GM18507 (cell line): ENCODE data around the gene ARL13B.
A peak's percentile ranks its signal among the peaks of the same experiment; 100 is the strongest.
"Not testable (repeated sequence)": the region's sequence is repeated elsewhere in the genome, so short reads cannot be mapped to it uniquely, and the experiment has no call there.

ENCODE experiments used
- DNase-seq: peaks from one replicate; pipeline ENCODE4 v3.0.0; 2011; ENCODE audit warnings: low read depth; ENCODE audit not compliant: insufficient read length; ENCODE audit errors: extremely low spot score
- FAIRE-seq: peaks from 2 replicates; lab custom pipeline; 2011; peaks lifted over from hg19 to GRCh38; lab: Jason Lieb, UNC

The ARL13B gene

DNA sequence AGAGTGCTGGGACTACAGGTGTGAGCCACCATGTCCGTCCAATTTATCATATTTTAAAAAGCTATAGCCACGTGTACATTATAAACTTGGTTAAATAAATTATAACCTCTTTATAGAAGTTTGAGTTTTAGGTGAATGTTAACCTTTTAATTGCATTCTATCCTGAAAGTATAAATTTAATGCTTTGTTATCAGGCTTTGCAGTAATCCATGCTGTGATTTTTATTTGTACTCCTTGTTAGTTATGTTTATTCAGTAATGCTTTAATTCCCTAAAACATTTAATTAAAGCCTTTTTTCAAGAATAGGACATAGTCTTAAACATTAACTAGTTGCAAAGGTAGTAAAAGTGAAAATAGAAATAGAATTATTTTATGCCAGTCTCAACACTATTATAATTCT lies 11.7 kb downstream of the ARL13B start:
- no peak for FAIRE-seq
- DNase-seq = no peak

DNA sequence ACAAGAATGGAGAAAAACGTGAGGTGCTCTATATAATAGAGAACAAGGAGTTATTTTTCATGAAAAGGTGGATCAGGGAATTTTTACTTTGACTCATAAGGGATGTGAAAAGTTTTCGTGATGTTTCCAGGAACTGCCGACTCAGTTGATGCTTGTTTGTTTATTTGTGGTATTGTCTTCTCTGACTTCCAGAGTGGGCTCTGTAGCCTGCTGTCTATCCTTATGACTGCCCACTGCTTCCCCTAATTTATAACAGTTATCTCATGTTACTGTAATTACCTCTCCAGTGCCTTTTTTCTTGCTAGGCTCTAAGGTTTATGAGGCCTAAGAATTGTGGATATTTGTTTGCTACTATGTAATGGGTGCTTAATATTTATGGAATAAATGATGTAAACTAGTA lies 12.3 kb downstream of the ARL13B start:
- no peak for DNase-seq
- no peak for FAIRE-seq

DNA sequence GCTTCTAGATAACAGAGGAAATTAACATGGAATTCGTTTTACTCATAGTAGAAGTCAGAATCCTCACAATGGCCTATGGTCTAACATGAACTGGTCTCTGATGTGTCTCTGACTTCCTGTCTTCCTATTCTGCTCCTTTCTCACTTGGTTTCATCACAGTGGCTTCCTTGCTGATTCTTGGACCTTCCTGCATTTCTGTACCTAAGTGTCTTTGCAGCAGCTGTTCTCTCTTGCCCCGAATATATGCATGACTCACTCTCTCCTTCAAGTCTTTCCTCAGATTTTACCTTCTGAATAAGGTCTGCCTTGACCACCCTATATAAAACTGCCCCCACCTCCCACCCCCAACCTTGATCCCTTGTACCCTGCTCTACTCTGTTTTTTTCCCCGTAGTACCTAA lies 14.1 kb downstream of the ARL13B start:
- FAIRE-seq (no peak), DNase-seq (no peak)

DNA sequence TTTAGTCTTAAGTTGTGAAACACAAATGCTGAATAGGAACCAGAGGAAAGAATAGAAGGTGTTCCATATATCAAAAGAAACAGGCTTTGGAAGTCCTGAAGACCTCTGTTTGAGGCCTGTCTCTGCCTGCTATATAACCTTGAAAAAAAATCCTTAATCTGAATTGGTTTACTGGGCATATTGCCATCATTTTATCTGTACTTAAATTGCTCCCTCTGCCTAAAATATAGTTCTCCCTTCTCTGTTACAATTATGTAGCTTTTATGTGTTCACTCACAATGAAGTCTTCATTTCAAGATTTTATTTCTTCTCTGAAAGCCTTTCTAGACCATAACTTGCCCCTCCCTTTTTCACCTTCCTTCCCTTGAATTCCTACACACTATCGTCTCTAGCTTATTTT lies 21.2 kb downstream of the ARL13B start:
- DNase-seq (no peak), FAIRE-seq (no peak)

DNA sequence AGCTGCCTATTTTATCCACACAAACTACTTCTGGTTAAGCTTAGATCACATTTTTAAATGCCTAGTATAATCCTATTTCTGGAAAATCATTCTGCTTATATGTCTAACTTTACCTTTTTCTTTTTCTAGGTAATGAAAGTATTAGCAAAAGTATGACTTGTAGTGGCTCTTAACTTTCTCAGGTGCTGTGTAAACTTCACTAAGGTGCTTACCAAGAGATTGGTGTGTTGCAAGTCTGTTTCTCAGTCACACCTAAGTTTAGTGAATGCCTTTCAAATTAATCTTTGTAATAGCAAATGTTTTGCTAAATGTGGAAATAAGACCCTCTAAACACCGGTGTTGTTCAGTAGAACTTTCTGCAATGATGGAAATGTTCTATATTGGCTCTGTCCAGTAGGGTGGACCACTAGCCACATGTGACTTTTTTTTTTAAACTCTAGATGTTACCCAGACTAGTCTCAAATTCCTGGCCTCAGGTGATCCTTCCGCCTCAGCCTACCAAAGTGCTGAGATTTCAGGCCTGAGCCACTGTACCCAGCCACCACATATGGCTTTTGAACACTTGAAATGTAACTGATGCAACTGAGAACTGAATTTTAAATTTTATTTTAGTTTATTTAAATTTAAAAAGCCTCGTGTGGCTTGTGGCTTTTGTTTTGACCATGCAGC lies 22.0 kb downstream of the ARL13B start:
- FAIRE-seq (no peak), DNase-seq (no peak)

DNA sequence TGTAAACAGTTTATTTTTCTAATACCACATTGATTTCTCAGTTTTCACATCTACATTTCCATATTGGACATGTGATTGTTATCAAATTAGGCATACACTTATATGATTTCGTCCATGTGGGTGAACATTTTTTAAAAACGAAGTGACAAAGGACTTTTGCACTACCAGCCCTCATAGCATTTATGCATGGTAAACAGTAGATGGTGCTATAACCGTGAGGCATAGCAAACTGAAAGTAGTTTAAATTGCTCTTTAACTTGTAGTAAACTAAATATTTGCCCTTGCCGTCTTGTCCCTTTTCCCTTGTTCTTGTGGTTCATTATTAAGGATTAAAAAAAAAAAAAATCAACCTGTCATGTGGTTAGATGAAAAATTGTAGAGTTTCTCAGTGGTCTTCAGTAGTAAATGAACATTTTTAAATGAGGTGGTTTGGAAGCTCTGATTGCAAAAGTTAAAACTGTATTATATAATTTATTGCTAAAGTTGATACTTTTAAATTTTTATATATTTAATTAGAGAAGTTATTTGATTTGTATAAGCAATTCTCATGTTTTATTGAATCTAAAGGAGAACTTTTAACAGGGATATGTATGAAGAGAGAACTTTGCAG lies 24.5 kb downstream of the ARL13B start:
- FAIRE-seq = peak; percentile 89

DNA sequence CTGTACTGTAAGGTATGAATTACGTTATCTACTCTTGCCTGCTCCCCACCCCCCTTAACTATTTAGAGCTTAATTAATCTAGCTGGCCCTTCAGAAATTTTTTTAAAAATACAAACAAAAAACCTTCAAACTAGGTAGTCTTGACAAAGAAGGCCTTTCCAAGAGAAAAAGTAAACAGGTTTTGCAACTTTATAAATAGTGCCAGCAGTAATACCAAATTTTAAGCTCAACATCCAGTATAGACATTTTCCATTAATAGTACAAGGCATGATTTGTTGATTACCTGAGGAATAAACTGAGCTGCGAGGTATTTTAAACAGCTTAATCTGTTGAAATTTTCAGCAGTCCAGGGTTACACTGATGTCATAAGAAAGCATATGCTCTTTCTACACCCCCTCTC lies 28.3 kb downstream of the ARL13B start:
- FAIRE-seq = no peak

More for the DNA sequence above, 24.5 kb downstream of the ARL13B start:
- peak; percentile 11 for DNase-seq

DNA sequence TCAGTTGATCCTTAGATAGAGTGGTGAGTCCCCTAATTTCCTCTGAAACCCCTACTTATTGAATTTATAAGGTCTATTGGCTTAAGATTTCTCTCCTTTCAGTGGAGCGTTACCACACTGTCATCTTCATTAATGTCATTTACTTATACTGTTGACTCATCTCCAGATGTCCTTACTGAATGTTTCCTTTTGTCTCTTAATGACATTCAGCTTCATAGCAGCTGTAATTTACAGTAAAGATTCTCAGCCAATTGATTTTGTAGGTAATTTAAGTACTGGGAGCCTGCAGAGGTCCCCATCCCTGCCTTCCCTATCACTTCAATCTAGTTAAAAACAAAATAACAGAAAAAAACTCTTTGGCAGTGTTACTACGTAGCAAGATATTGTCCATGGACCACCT lies 29.7 kb downstream of the ARL13B start:
- FAIRE-seq (no peak), DNase-seq (no peak)

More for the DNA sequence above, 28.3 kb downstream of the ARL13B start:
- no peak for DNase-seq

- DNase-seq (no peak), FAIRE-seq (no peak)
Observed at GRCh38 chr3:94011233-94011711, 31.3 kb downstream of the ARL13B start.

DNA sequence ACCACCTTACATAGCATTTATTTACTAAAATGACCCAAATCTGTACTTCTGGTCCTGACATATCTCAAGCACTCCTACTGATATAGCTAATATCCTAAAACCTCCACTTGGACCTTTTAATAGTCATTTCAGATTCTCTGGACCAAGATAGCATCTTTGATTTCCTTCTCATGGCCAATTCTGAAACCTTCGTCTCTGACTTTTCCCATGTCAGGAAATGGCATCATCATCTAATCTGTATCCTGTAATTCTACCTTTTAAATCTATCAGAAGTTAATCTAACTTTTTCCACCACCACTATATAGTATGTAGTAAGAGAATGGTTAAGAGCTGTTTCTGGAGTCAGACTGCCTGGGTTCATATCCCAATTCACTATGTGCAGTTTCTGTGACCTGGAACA lies 32.2 kb downstream of the ARL13B start:
- DNase-seq (no peak), FAIRE-seq (no peak)

GRCh38 chr3:94015025-94015424 lies 35.1 kb downstream of the ARL13B start:
- DNase-seq (no peak), FAIRE-seq (no peak)

GRCh38 chr3:94019659-94020058 lies 39.7 kb downstream of the ARL13B start:
- FAIRE-seq = no peak
- DNase-seq = no peak

DNA sequence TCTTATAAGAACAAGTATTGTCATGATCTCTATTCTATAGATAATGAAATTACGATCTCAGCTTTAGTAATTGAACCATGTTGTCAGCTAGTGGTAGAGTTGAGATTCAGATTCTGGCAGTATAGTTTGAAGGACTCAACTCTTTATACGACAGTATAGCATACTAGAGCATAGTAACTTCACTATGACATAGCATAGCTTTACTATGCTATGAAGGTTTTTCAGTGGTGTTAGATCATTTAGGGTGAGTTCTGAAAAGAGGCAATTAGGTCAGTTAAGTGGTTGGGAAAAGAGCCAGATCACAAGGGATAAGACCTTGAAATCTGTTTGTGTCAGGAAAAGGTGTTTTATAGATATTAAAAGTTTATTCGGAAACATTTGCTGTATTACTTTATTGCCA lies 40.3 kb downstream of the ARL13B start:
- FAIRE-seq (no peak), DNase-seq (no peak)

- DNase-seq (no peak), FAIRE-seq (no peak)
Observed at GRCh38 chr3:94024385-94024784, 44.4 kb downstream of the ARL13B start.

DNA sequence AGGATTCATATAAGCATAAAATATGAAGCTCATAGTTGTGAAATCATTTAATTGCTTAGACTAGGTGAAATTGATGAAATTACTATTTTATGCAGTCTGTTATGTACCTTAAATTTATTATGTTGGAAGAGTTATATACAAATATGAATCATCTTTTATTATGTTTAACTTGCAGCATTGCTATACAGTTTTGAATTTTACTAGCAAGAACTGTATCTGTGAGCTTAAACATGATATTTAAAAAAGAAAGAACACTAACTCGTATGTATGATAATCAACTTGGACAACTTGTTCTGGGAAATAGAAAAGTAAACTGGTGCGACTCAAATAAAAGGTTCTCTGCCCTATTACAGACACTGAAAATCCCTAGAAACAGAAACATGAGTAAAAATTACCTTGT lies 46.7 kb downstream of the ARL13B start:
- FAIRE-seq (no peak), DNase-seq (no peak)

- FAIRE-seq (no peak), DNase-seq (no peak)
Observed at GRCh38 chr3:94028093-94028837, 48.3 kb downstream of the ARL13B start, which contains the start of gene STX19. Gene STX19, minus strand, starts transcription at chr3:94028597. Its CDS starts 13,328 bp downstream, at chr3:94015269.

- FAIRE-seq (peak; percentile 29), DNase-seq (no peak)
Observed at GRCh38 chr3:94036909-94037507, 57.1 kb downstream of the ARL13B start.

DNA sequence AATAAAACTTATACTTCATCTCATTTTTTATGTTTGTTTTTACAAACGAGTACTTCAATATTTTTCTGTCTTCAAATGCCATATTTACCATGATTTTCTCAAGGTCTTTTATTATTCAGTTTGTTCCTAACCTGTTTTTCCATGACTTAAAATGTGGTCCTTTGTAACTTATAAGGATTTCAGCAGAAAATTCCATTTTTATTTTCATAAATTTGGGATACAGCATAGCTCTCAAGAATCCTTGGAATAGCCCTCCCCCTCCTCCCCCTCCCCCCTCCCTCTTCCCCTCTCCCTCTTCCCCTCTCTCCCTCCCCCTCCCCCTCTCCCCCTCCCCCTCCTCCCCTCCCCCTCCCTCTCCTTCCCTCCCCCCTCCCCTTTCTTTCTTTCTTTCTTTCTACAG lies 63.3 kb downstream of the ARL13B start:
- DNase-seq (no peak), FAIRE-seq (no peak)

DNA sequence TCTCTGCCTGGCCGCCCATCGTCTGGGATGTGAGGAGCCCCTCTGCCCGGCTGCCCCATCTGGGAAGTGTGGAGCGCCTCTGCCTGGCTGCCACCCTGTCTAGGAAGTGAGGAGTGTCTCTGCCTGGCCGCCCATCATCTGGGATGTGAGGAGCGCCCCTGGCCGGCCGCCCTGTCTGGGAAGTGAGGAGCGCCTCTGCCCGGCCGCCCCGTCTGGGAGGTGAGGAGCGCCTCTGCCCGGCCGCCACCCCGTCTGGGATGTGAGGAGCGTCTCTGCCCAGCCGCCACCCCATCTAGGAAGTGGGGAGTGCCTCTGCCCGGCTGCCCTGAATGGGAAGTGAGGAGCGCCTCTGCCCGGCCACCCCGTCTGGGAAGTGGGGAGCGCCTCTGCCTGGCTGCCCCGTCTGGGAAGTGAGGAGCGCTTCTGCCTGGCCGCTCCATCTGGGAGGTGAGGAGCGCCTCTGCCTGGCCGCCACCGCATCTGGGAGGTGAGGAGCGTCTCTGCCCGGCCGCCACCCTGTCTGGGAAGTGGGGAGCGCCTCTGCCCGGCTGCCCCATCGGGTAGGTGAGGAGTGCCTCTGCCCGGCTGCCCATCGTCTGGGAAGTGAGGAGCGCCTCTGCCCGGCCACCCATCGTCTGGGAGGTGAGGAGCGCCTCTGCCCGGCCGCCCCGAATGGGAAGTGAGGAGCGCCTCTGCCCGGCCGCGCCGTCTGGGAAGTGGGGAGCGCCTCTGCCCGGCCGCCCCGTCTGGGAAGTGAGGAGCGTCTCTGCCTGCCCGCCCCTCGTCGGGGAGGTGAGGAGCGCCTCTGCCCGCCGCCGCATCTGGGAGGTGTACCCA lies 64.4 kb downstream of the ARL13B start:
- DNase-seq, FAIRE-seq: not testable (repeated sequence)
